HUES64 (cell line): Measurements from ENCODE around the gene MANBA.

Experiments
- H3K27ac ChIP-seq: 2 replicates; pipeline ENCODE4 v1.7.0; 2013; ENCODE audit warnings: low read depth, low read length, inconsistent platforms
- H3K27me3 ChIP-seq: 2 replicates; pipeline ENCODE4 v1.6.1; 2013; ENCODE audit warnings: mild to moderate bottlenecking, low read length; ENCODE audit not compliant: insufficient read depth
- H3K36me3 ChIP-seq: 2 replicates; pipeline ENCODE4 v1.6.1; 2013; ENCODE audit warnings: mild to moderate bottlenecking, low read length; ENCODE audit not compliant: insufficient read depth
- H3K4me1 ChIP-seq: 2 replicates; pipeline ENCODE4 v1.6.1; 2013; ENCODE audit warnings: mild to moderate bottlenecking, low read length, moderate library complexity; ENCODE audit not compliant: insufficient read depth
- H3K4me3 ChIP-seq: 2 replicates; pipeline ENCODE4 v1.5.1; 2013; ENCODE audit warnings: mild to moderate bottlenecking, low read length, moderate library complexity
- H3K9ac ChIP-seq: 2 replicates; pipeline ENCODE4 v1.6.1; 2013; ENCODE audit warnings: mild to moderate bottlenecking, low read depth, low read length
- H3K9me3 ChIP-seq: 2 replicates; pipeline ENCODE4 v1.6.1; 2013; ENCODE audit warnings: low read depth, low read length; ENCODE audit not compliant: insufficient read depth
- WGBS: fragments of 150-250, 120-280 bp; methylation state at CpG from one replicate; pipeline ENCODE4 v1.1.7; 2013; ENCODE audit warnings: missing lambda C conversion rate; 5-methylcytosine and 5-hydroxymethylcytosine counted together

The MANBA gene

GRCh38 chr4:102601586-102602227 lies 159.1 kb downstream of the MANBA start:
- WGBS, result 94% methylated on average over 7 of the region's 8 CpGs
- no peaks in the 10 kb centered on the region for H3K27me3 ChIP-seq
- H3K9ac ChIP-seq, result no peak overlapping the region
- no peaks in the 10 kb centered on the region for H3K9me3 ChIP-seq
- no peaks in the 10 kb centered on the region for H3K4me1 ChIP-seq
- no peak overlapping the region for H3K27ac ChIP-seq
- H3K36me3 ChIP-seq, result no peaks in the 10 kb centered on the region
- H3K4me3 ChIP-seq, result no peak overlapping the region

GRCh38 chr4:102600689-102601088 lies 160.1 kb downstream of the MANBA start:
- Histone ChIP-seq H3K4me3 (no peak overlapping the region), H3K9me3 (no peaks in the 10 kb centered on the region), H3K36me3 (no peaks in the 10 kb centered on the region), H3K4me1 (no peaks in the 10 kb centered on the region), H3K9ac (no peak overlapping the region), H3K27ac (no peak overlapping the region), H3K27me3 (no peaks in the 10 kb centered on the region)

GRCh38 chr4:102599886-102600285 lies 160.9 kb downstream of the MANBA start:
- WGBS, result 92% methylated on average over 3 of the region's 3 CpGs
- H3K9me3 ChIP-seq, result no peaks in the 10 kb centered on the region
- no peak overlapping the region for H3K27ac ChIP-seq
- no peaks in the 10 kb centered on the region for H3K4me1 ChIP-seq
- no peaks in the 10 kb centered on the region for H3K36me3 ChIP-seq
- H3K4me3 ChIP-seq, result no peak overlapping the region
- no peak overlapping the region for H3K9ac ChIP-seq
- H3K27me3 ChIP-seq, result no peaks in the 10 kb centered on the region

- Histone ChIP-seq H3K27me3 (no peaks in the 10 kb centered on the region), H3K36me3 (no peaks in the 10 kb centered on the region), H3K4me1 (no peaks in the 10 kb centered on the region), H3K4me3 (no peak overlapping the region), H3K9me3 (no peaks in the 10 kb centered on the region), H3K9ac (no peak overlapping the region), H3K27ac (no peak overlapping the region)
- 87% methylated on average over 4 of the region's 4 CpGs for WGBS
These were observed 161.3 kb downstream of the MANBA start for GRCh38 chr4:102599455-102599854.

- H3K9me3 ChIP-seq, result no peaks in the 10 kb centered on the region
- no peak overlapping the region for H3K4me3 ChIP-seq
- no peak overlapping the region for H3K27ac ChIP-seq
- no peaks in the 10 kb centered on the region for H3K36me3 ChIP-seq
- no peaks in the 10 kb centered on the region for H3K27me3 ChIP-seq
- 95% methylated on average over 5 of the region's 6 CpGs for WGBS
- H3K9ac ChIP-seq, result no peak overlapping the region
- H3K4me1 ChIP-seq, result no peaks in the 10 kb centered on the region
These were observed 161.9 kb downstream of the MANBA start for GRCh38 chr4:102598762-102599374.

GRCh38 chr4:102598086-102598761 lies 162.5 kb downstream of the MANBA start:
- Histone ChIP-seq H3K4me3 (no peak overlapping the region), H3K9me3 (no peaks in the 10 kb centered on the region), H3K27me3 (no peaks in the 10 kb centered on the region), H3K9ac (no peak overlapping the region), H3K4me1 (no peaks in the 10 kb centered on the region), H3K27ac (no peak overlapping the region), H3K36me3 (no peaks in the 10 kb centered on the region)
- 78% methylated on average over 1 of the region's 1 CpG for WGBS

GRCh38 chr4:102596532-102596931 lies 164.2 kb downstream of the MANBA start:
- H3K9ac ChIP-seq, result no peak overlapping the region
- WGBS, result 96% methylated on average over 4 of the region's 4 CpGs
- H3K9me3 ChIP-seq, result 0 out of 2 replicates have a peak, but pooled peaks cover 3% of the 10 kb centered on the region
- no peaks in the 10 kb centered on the region for H3K27me3 ChIP-seq
- H3K4me1 ChIP-seq, result no peaks in the 10 kb centered on the region
- no peak overlapping the region for H3K27ac ChIP-seq
- H3K36me3 ChIP-seq, result no peaks in the 10 kb centered on the region
- no peak overlapping the region for H3K4me3 ChIP-seq

- Histone ChIP-seq H3K9ac (no peak overlapping the region), H3K4me1 (no peaks in the 10 kb centered on the region), H3K4me3 (no peak overlapping the region), H3K9me3 (0 out of 2 replicates have a peak, but pooled peaks cover 5% of the 10 kb centered on the region), H3K36me3 (no peaks in the 10 kb centered on the region), H3K27ac (no peak overlapping the region), H3K27me3 (no peaks in the 10 kb centered on the region)
- 83% methylated on average over 2 of the region's 2 CpGs for WGBS
These were observed 166.8 kb downstream of the MANBA start for GRCh38 chr4:102594000-102594399.

- no peak overlapping the region for H3K4me3 ChIP-seq
- H3K27me3 ChIP-seq, result no peaks in the 10 kb centered on the region
- no peaks in the 10 kb centered on the region for H3K4me1 ChIP-seq
- no peaks in the 10 kb centered on the region for H3K36me3 ChIP-seq
- no peak overlapping the region for H3K27ac ChIP-seq
- WGBS, result 97% methylated on average over 6 of the region's 7 CpGs
- 0 out of 2 replicates have a peak, but pooled peaks cover 5% of the 10 kb centered on the region for H3K9me3 ChIP-seq
- no peak overlapping the region for H3K9ac ChIP-seq
These were observed 167.6 kb downstream of the MANBA start for GRCh38 chr4:102593147-102593546.

GRCh38 chr4:102592256-102592655 lies 168.5 kb downstream of the MANBA start:
- Histone ChIP-seq H3K9ac (no peak overlapping the region), H3K27me3 (no peaks in the 10 kb centered on the region), H3K4me3 (no peak overlapping the region), H3K36me3 (no peaks in the 10 kb centered on the region), H3K27ac (no peak overlapping the region), H3K9me3 (0 out of 2 replicates have a peak, but pooled peaks cover 5% of the 10 kb centered on the region), H3K4me1 (no peaks in the 10 kb centered on the region)

GRCh38 chr4:102589743-102590142 lies 171.0 kb downstream of the MANBA start:
- Histone ChIP-seq H3K4me1 (no peaks in the 10 kb centered on the region), H3K36me3 (no peaks in the 10 kb centered on the region), H3K27me3 (no peaks in the 10 kb centered on the region), H3K27ac (no peak overlapping the region), H3K4me3 (no peak overlapping the region), H3K9me3 (0 out of 2 replicates have a peak, but pooled peaks cover 5% of the 10 kb centered on the region), H3K9ac (no peak overlapping the region)
- WGBS, result 73% methylated on average over 2 of the region's 3 CpGs
